ENCODE results near the gene ZBTB40.

GRCh38 chr1:22508991-22509390 lies 57.3 kb downstream of the ZBTB40 start:
- TF ChIP-seq EP300 (IDR thresholded peaks at IDR 0.05) (no peak), CTCF (IDR thresholded peaks at IDR 0.05) (no peak), POLR2A (IDR thresholded peaks at IDR 0.05) (no peak)

All from ovary (tissue), 3 donors.